HG02970 (cell line): Measurements from ENCODE around the gene FGF14.

Experiments
- ATAC-seq: cut with Tn5 transposase; IDR thresholded peaks from one replicate; pipeline ENCODE4 v1.9.1; 2021; ENCODE audit warnings: mild to moderate bottlenecking, moderate library complexity, moderate number of reproducible peaks; ENCODE audit not compliant: unreplicated experiment, low FRiP score

Gene FGF14

GRCh38 chr13:102311901-102312300, 89.9 kb downstream of the FGF14 start:
- ATAC-seq, result no peak

DNA sequence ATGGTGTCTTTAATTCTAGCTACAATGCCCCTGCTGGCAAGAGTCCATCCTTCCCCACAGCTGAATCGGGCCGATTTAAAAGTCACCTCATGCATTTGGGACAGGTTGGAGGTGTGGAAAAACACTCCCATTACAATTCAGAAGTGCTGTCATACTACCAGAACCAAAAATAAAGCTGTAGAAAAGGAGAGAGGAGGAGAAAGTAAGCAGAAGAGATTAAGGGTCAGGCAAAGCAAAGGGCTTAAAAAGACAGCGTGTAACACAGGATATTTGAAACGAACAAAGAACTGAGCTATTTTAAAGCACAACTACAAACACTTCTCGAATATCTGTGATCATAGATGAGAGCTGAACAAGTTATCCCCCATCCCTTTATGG, 90.4 kb downstream of the FGF14 start:
- ATAC-seq, result no peak

GRCh38 chr13:102310691-102311418, 91.0 kb downstream of the FGF14 start:
- no peak for ATAC-seq

- ATAC-seq, result no peak
Measured at GRCh38 chr13:102309110-102309509, 92.7 kb downstream of the FGF14 start.

DNA sequence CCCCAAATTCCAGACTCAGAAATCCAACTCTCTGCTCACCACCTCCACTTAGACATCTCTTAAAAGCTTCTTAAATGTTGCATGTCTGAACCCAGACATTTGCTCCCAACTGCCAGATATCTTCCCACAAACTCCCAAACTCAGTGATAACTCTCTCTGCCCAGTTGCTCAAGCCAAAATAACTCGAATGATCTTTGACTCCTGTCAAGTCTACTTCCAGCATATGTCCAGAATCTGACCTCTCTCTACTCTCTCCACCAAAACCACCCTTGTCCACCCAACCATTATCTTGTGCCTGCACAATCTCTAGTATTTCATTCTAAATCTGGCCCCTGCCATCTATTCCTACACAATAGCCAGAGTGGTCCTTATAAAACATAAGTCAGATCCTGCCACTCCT, 99.3 kb downstream of the FGF14 start:
- ATAC-seq, result no peak

DNA sequence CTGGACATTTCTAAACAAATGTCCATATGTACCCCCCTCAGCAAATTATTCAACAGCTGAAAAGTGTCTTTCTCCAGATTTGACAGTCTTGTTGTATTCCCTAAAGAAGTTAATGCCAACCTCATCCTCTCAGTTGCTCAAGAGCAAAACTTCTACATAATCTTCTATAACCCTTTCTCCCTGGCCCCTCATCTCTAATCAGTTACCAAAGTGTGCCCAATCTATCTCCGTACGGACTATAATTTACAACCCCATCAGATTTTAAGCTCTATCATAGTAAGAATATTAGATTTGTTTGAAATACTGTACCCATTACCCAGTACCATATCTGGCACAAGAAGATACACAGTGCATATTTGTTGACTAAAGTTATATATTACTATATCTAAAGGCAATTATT, 101.5 kb downstream of the FGF14 start:
- no peak for ATAC-seq

DNA sequence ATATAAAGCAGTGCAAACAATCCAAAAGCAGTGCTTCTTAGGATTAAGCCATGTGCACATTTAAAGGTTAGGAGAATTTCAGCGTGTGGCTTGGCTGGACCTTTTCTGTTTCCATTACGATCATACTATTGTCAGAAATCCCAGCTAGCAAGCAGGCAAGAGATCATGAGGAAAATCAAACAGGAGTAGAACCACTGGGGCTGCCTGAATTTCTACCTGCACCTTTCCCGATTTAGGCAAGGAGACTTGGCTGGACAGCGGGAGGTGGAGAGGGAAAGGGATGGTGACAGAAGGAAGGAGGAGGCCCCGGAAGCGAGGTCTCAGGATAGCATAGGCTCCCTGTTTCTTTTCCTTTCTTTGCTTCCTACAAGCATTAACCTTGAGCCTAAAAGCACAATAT, 102.5 kb downstream of the FGF14 start:
- ATAC-seq, result no peak

GRCh38 chr13:102298051-102298450, 103.8 kb downstream of the FGF14 start:
- ATAC-seq, result no peak

DNA sequence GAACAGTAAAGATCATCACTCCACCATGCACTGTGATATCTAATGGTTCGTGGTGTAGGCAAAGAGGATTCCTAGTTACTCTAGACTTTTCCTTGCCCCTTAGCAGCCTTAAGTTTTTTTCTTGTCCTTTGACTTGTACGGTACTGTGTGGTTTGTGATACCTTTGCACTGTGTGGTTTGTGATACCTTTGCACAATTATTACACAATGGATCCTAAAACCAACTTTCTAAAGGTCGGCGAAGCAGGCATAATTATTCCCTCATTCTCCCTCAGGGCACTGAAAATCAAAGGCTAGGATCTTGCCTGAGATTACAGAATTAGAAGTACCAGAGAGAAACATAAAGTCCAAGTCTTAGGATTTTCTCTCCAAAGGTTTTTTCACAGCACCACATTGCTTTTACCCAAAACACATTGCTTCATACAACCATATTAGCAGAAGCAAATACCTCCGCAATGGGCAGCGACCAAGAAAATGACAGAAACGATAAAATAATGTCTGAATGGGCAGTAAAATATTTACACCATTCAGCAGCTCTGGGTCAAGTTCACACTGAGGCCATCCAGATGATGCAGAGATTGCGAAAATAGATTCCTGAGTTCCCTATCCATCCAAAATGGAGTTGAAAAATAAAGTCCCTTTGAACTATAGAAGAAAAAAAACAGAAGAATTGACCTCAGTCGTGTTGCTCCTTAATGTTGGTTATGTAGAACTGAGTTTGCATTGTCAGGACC, 106.4 kb downstream of the FGF14 start:
- no peak for ATAC-seq

GRCh38 chr13:102294407-102295018, 107.3 kb downstream of the FGF14 start:
- ATAC-seq, result no peak

- no peak for ATAC-seq
Measured at GRCh38 chr13:102293723-102294122, 108.1 kb downstream of the FGF14 start.

DNA sequence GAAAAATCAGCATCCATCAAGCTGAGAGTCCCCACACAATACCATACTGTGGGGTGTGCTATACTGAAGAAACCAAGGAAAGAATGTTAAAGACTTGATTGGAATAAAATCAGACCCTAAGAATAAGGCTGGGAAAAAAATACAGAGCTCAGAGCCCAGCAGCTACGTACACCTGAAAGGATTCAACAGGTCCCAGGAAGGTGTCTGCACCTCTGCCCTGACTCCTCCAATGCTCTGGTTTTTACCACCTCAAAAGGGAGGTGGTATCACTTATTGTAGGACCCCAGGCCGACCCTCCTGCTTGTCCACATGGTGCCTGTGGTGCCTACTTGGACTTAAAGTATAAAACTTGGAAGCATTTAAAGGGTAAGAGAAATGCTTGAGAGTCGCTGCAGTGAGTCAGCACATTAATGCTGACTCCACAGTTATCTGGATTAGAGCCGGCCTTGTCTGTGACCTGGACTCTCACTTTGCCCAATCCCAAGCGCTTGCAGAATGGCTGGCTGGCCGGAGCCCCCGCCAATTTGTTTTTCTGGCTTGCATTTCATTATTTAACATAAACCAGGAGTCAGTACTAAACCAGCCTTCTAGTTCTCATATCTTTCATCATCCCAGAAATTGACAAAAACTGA, 110.1 kb downstream of the FGF14 start:
- ATAC-seq, result no peak

DNA sequence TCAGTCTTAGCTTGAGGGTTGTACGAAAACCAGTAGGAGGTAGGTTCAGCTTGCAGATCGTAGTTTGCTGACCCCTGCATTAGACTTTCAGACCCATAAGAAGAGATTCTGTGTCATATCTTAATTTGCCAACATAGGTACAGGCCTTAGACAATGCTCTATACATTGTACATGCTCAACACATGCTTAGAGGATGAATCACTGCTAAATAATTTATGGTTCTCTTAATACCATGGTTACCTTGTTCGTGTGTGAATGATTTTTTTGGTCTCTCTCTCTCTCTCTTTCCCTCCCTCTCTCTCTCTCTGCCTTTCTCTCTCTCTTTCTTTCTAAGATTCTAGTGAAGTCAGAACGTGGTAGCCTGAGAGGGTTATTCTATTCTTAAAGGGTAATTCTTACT, 112.2 kb downstream of the FGF14 start:
- no peak for ATAC-seq

DNA sequence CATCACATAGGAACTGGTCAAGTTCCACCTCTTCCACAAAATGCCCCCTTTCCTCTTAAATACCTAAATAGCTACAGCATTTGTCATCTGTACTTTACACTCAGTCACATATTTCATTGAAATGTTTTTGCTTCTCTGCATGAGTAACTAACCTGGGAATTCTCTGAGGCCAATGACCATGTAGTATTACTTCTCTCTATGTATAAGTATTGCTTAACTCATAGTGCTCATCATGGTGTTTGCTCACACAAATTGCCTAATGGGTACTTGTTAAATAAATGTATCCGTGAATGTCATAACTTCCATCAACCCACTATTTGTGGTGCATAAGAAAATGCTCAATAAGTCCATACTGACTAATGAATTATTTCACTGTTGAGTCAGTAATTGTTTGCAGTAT, 115.5 kb downstream of the FGF14 start:
- no peak for ATAC-seq

GRCh38 chr13:102280366-102280765, 121.5 kb downstream of the FGF14 start:
- no peak for ATAC-seq

GRCh38 chr13:102277286-102277685, 124.6 kb downstream of the FGF14 start:
- no peak for ATAC-seq

DNA sequence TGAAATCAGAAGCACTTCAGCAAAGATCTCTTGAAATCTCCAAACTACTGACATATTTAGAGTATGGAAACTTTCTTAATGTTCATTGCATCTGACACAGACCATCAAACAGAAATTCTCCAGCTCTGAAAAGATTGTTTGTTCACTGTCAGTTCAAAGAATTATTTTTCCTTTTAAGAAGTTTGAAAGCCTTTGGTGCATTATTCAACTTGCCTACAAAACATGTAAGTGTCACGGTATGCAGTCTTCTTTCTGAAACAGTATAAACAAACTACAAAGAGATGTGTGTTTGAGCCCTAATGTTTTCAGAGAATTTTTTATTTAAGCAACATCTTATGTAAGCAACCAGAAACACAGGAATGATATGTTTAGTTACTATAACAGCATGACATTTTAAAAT, 125.4 kb downstream of the FGF14 start:
- ATAC-seq, result no peak

- no peak for ATAC-seq
Measured at GRCh38 chr13:102275969-102276368, 125.9 kb downstream of the FGF14 start.

DNA sequence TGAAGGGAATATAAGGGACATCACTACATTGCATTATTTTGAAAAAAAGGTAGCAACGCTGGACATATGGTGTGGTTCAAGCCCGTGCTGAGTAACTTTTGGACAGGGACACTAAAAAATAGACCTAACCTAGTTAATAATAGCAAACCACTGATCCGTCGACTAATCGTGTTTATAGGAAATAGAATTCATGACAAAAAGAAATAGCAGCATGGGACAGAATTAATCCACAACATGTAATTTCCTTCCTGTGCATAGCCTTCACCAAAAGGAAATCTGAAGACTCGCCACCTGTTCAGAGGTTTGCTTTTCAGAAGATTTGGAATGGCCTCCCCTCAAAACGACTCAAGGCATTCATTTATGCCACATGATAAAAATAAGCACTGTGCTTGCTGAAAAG, 128.7 kb downstream of the FGF14 start:
- no peak for ATAC-seq

DNA sequence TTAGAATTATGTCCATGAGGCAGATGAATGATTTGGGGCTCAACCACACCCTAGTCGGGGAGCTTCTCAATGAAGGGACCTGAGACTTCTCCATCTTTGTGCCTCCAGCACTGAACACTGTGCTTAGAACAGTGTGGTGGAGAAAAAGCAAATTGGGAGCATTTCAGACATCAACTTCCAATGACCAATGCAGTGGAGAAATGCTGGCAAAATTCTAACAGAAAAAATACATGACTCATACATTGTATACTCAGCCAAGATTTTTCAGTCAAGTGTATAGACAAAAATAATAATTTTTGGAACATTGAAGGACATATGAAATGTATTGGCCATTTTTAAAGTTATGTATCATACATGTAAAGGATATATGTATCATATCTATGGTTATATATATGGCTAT, 134.7 kb downstream of the FGF14 start:
- ATAC-seq, result no peak

DNA sequence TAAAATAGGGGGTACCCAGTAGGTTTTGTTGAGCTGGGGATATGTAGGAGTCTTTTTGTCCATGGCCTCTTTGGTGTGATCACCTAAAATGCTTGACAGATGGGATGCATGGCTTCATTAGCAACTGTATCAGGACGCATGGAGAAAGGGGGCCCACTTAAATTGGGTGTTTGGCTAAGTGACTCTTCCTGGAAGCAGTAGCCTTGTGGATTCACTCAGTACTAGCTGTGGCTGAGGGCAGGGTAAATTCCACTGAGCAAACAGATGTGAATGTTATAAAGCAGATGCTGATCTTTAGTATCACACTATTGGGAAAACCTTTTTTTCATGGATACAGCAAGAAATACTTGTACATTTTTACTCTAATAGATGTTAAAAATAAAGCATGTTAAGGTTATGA, 140.0 kb downstream of the FGF14 start:
- ATAC-seq, result no peak
